Liver (tissue), 9 donors: ENCODE results near the gene CDON. TPM values are rescaled to one million over a fixed set of nuclear protein-coding genes. Genes with fewer than 3 reads are reported as not detected.
A peak's percentile ranks its signal among the peaks of the same experiment; 100 is the strongest.

Experiments
- DNase-seq: peaks from one replicate; pipeline ENCODE4 v3.0.0-alpha.2; 2017; ENCODE audit warnings: low spot score
- H3K27ac ChIP-seq, 2 donors: one replicate each; pipeline ENCODE4 v1.7.0; 2013; ENCODE audit warnings: inconsistent platforms in 2 of 2, low read length in 2 of 2, control low read depth in 1 of 2, low read depth in 1 of 2, mild to moderate bottlenecking in 1 of 2
- H3K27me3 ChIP-seq, 4 donors: one replicate each; pipeline versions ENCODE4 v1.6.1 to v1.7.0; 2013; ENCODE audit warnings: low read length in 3 of 4, inconsistent platforms in 1 of 4, mild to moderate bottlenecking in 1 of 4, moderate library complexity in 1 of 4; ENCODE audit not compliant: control insufficient read depth in 4 of 4, insufficient read depth in 4 of 4
- H3K36me3 ChIP-seq, 4 donors: one replicate each; pipeline versions ENCODE4 v1.6.1 to v1.7.0; 2013; ENCODE audit warnings: low read length in 3 of 4, mild to moderate bottlenecking in 3 of 4, low read depth in 1 of 4, moderate library complexity in 1 of 4; ENCODE audit not compliant: control insufficient read depth in 4 of 4, insufficient read depth in 3 of 4
- H3K4me1 ChIP-seq, 4 donors: one replicate each; pipeline versions ENCODE4 v1.6.1 to v1.7.0; 2013; ENCODE audit warnings: low read length in 3 of 4, mild to moderate bottlenecking in 3 of 4, moderate library complexity in 1 of 4; ENCODE audit not compliant: control insufficient read depth in 4 of 4, insufficient read depth in 4 of 4
- H3K4me3 ChIP-seq, 3 donors: one replicate each; pipeline versions ENCODE4 v1.6.1 to v1.7.0; 2013; ENCODE audit warnings: low read length in 3 of 3, control low read depth in 1 of 3, low read depth in 1 of 3, mild to moderate bottlenecking in 1 of 3
- H3K9ac ChIP-seq, 2 donors: one replicate each; pipeline ENCODE4 v1.7.0; 2013; ENCODE audit warnings: low read length in 2 of 2, mild to moderate bottlenecking in 2 of 2, moderate library complexity in 2 of 2, control low read depth in 1 of 2, low read depth in 1 of 2
- H3K9me3 ChIP-seq, 4 donors: one replicate each; pipeline versions ENCODE4 v1.6.1 to v1.7.0; 2013; ENCODE audit warnings: low read length in 3 of 4; ENCODE audit not compliant: control insufficient read depth in 4 of 4
- ATF3 ChIP-seq: IDR thresholded peaks from 2 replicates; pipeline ENCODE4 v1.6.1; 2016; ENCODE audit warnings: antibody characterized with exemption
- CTCF ChIP-seq: fragments of 150-350 bp; IDR thresholded peaks from 2 replicates; pipeline ENCODE4 v1.5.1; 2017; ENCODE audit warnings: improper control_type of control experiment, low read depth, low read length; ENCODE audit not compliant: missing input control
- EGR1 ChIP-seq, 2 donors: IDR thresholded peaks; 2 replicates each; pipeline ENCODE4 v1.6.1; 2016 to 2018; ENCODE audit warnings: antibody characterized with exemption in 2 of 2, low read depth in 2 of 2
- FOXA1 ChIP-seq: IDR thresholded peaks from 2 replicates; pipeline ENCODE4 v1.6.1; 2016; ENCODE audit warnings: antibody characterized with exemption
- FOXA2 ChIP-seq: IDR thresholded peaks from 2 replicates; pipeline ENCODE4 v1.6.1; 2016; ENCODE audit warnings: antibody characterized with exemption
- HNF4A ChIP-seq, 2 donors: conservative IDR thresholded peaks; 2 replicates each; pipeline ENCODE4 v1.6.1; 2016; ENCODE audit warnings: antibody characterized with exemption in 2 of 2, mild to moderate bottlenecking in 2 of 2
- HNF4G ChIP-seq: IDR thresholded peaks from 2 replicates; pipeline ENCODE4 v1.6.1; 2016; ENCODE audit warnings: antibody characterized with exemption
- RAD21 ChIP-seq, 2 donors: IDR thresholded peaks; 2 replicates each; pipeline ENCODE4 v1.6.1; 2016; ENCODE audit warnings: antibody characterized with exemption in 2 of 2, mild to moderate bottlenecking in 2 of 2
- REST ChIP-seq: IDR thresholded peaks from 2 replicates; pipeline ENCODE4 v1.6.1; 2016; ENCODE audit warnings: antibody characterized with exemption, mild to moderate bottlenecking
- RXRA ChIP-seq, 2 donors: IDR thresholded peaks; 2 replicates each; pipeline ENCODE4 v1.6.1; 2017 to 2018; ENCODE audit warnings: antibody characterized with exemption in 2 of 2, mild to moderate bottlenecking in 1 of 2
- TAF1 ChIP-seq: conservative IDR thresholded peaks from 2 replicates; pipeline ENCODE4 v1.6.1; 2016; ENCODE audit warnings: antibody characterized with exemption, mild to moderate bottlenecking
- YY1 ChIP-seq: IDR thresholded peaks from 2 replicates; pipeline ENCODE4 v1.6.1; 2016; ENCODE audit warnings: antibody characterized with exemption, mild to moderate bottlenecking
- ZBTB33 ChIP-seq: IDR thresholded peaks from 2 replicates; pipeline ENCODE4 v1.6.1; 2016; ENCODE audit warnings: antibody characterized with exemption
- WGBS: extraction: QIAGEN DNeasy Blood & Tissue Kit; methylation state at CpG from one replicate; pipeline ENCODE4 v1.1.7; 2013; 5-methylcytosine and 5-hydroxymethylcytosine counted together
- polyA plus RNA-seq, 2 donors: library from polyadenylated mRNA; stranded (reverse) in 1 of 2; unstranded in 1 of 2; fragments of 200-250 nt in 1 of 2; fragments of >200 nt in 1 of 2; fragmentation: Nextera tagmentation in 1 of 2; extraction: Ambion mirVana in 1 of 2; gene quantifications; one replicate each; pipeline versions ENCODE4 v1.2.1 to v1.2.3, GENCODE V29; 2013 to 2015
- total RNA-seq, 2 donors: library from RNA; depleted of rRNA; stranded (reverse); fragments of >200 nt; gene quantifications; one replicate each; pipeline ENCODE4 v1.2.3, GENCODE V29; 2014
- donor health status: healthy.
- donor health status: healthy.
- donor health status: healthy.
- donor health status: healthy.
- donor health status: healthy.

Gene CDON
- total and polyA plus RNA-seq, 4 donors: 0.69 to 7.4 (median 3.9) TPM

GRCh38 chr11:125994509-125994908, 68.2 kb downstream of the CDON start:
- Histone ChIP-seq H3K9ac (no peak overlapping the region), H3K27ac (no peak overlapping the region), H3K9me3 (no peaks in the 10 kb centered on the region), H3K4me3 (no peak overlapping the region), H3K36me3 (peaks cover 0 to 6% (median 3%) of the 10 kb centered on the region in 4 donors), H3K4me1 (peaks cover 7 to 11% (median 8%) of the 10 kb centered on the region in 4 donors), H3K27me3 (no peaks in the 10 kb centered on the region)
- no peak for DNase-seq
- TF ChIP-seq RXRA (IDR thresholded peaks at IDR 0.05) (no peak), HNF4G (no peak), RAD21 (IDR thresholded peaks at IDR 0.05) (no peak), TAF1 (no peak), FOXA1 (no peak), FOXA2 (no peak), ATF3 (no peak)
- 91% methylated on average over 5 of the region's 5 CpGs for WGBS

GRCh38 chr11:125992893-125993292, 69.8 kb downstream of the CDON start:
- no peak overlapping the region for H3K27ac ChIP-seq
- peaks cover 0 to 6% (median 2%) of the 10 kb centered on the region in 4 donors for H3K36me3 ChIP-seq
- no peaks in the 10 kb centered on the region for H3K27me3 ChIP-seq
- TF ChIP-seq FOXA2 (no peak), YY1 (no peak), CTCF (no peak), ATF3 (no peak), TAF1 (no peak), FOXA1 (no peak), HNF4A (conservative IDR thresholded peaks at IDR 0.05) (no peak), REST (no peak)
- H3K4me1 ChIP-seq: peaks cover 7 to 14% (median 10%) of the 10 kb centered on the region in 4 donors
- no peak overlapping the region for H3K4me3 ChIP-seq
- WGBS: 95% methylated on average over 7 of the region's 7 CpGs
- DNase-seq: no peak
- no peaks in the 10 kb centered on the region for H3K9me3 ChIP-seq
- H3K9ac ChIP-seq: no peak overlapping the region

GRCh38 chr11:125990244-125990643, 72.4 kb downstream of the CDON start:
- Histone ChIP-seq H3K27ac (peak overlapping the region; percentile 3 to 59), H3K4me1 (peaks cover 7 to 17% (median 14%) of the 10 kb centered on the region in 4 donors), H3K9ac (no peak overlapping the region), H3K4me3 (no peak overlapping the region), H3K9me3 (no peaks in the 10 kb centered on the region), H3K36me3 (peaks cover 0 to 6% (median 2%) of the 10 kb centered on the region in 4 donors), H3K27me3 (no peaks in the 10 kb centered on the region)
- TF ChIP-seq FOXA2: peak; percentile 65
- TF ChIP-seq ATF3: no peak
- peak; percentile 15 to 53 for TF ChIP-seq HNF4A (conservative IDR thresholded peaks at IDR 0.05)
- TF ChIP-seq RAD21 (IDR thresholded peaks at IDR 0.05): peak; percentile 28 to 31
- peak; percentile 20 for TF ChIP-seq ZBTB33
- TF ChIP-seq RXRA (IDR thresholded peaks at IDR 0.05): peak in 1 of 2 donors; percentile 41
- no peak for TF ChIP-seq EGR1 (IDR thresholded peaks at IDR 0.05; ENCODE audit: low read depth in 2 of 2)
- 27% methylated on average over 3 of the region's 3 CpGs for WGBS
- no peak for DNase-seq
